ENCODE measurements around the gene FAT2.
"Not testable (repeated sequence)": the region's sequence is repeated elsewhere in the genome, so short reads cannot be mapped to it uniquely, and the experiment has no call there.

Gene FAT2

GRCh38 chr5:151611127-151611775 is 20.1 kb upstream of the FAT2 start:
- DNase-seq, result no peak

- no peak for DNase-seq
Measured at GRCh38 chr5:151608522-151608921, 17.4 kb upstream of the FAT2 start.

GRCh38 chr5:151607304-151607703 is 16.2 kb upstream of the FAT2 start:
- DNase-seq, result no peak

GRCh38 chr5:151605559-151605958 is 14.4 kb upstream of the FAT2 start:
- DNase-seq, result no peak

- DNase-seq, result no peak
Measured at GRCh38 chr5:151602806-151603205, 11.7 kb upstream of the FAT2 start.

- no peak for DNase-seq
Measured at GRCh38 chr5:151601391-151601790, 10.3 kb upstream of the FAT2 start.

- DNase-seq, result no peak
Measured at GRCh38 chr5:151600069-151600665, 9.0 kb upstream of the FAT2 start.

GRCh38 chr5:151598984-151599383 is 7.9 kb upstream of the FAT2 start:
- DNase-seq, result no peak

- no peak for DNase-seq
Measured at GRCh38 chr5:151598549-151598948, 7.4 kb upstream of the FAT2 start.

GRCh38 chr5:151597749-151598148 is 6.6 kb upstream of the FAT2 start:
- DNase-seq, result no peak

- no peak for DNase-seq
Measured at GRCh38 chr5:151596828-151597539, 5.9 kb upstream of the FAT2 start.

GRCh38 chr5:151595411-151595826 is 4.3 kb upstream of the FAT2 start:
- no peak for DNase-seq

GRCh38 chr5:151592855-151593408 is 1.8 kb upstream of the FAT2 start:
- no peak for DNase-seq

- no peak for DNase-seq
Measured at GRCh38 chr5:151589878-151590570, 1.1 kb downstream of the FAT2 start.

GRCh38 chr5:151587796-151588555 is 3.2 kb downstream of the FAT2 start:
- no peak for DNase-seq

GRCh38 chr5:151585970-151586369 is 5.2 kb downstream of the FAT2 start:
- no peak for DNase-seq

GRCh38 chr5:151585344-151585743 is 5.8 kb downstream of the FAT2 start:
- not testable (repeated sequence) for DNase-seq

GRCh38 chr5:151584057-151584937 is 6.8 kb downstream of the FAT2 start:
- DNase-seq, result no peak

- no peak for DNase-seq
Measured at GRCh38 chr5:151581812-151582583, 9.1 kb downstream of the FAT2 start.

GRCh38 chr5:151581347-151581746 is 9.8 kb downstream of the FAT2 start:
- no peak for DNase-seq

GRCh38 chr5:151580858-151581257 is 10.3 kb downstream of the FAT2 start:
- no peak for DNase-seq

Data from NCI-H1436 treated with DMSO at 0.1 percent for 48 hours (cell line).